Measurements from ENCODE around the gene ADTRP.
A peak's percentile ranks its signal among the peaks of the same experiment; 100 is the strongest.

Gene ADTRP

DNA sequence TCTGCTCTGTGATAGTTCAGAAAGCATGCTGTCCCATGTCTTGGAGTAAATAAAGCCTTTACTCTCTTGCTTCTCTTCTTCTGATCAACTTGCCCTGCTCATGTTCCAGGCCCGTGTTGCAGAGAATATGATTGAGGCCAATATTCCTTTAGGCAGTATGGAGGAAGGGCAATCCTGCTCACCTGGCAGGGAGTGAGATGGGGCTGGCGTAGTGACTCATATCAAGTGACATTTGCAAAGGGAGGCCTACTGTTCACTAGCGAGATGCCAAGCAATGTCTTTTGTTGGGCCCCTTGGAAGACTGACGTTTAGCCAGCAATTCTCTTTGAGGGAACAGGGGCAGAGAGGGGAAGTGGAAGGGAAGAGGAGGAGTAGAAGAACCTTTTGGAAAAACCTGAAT, 19.7 kb downstream of the ADTRP start:
- H3K4me3 ChIP-seq (replicated peaks in 1 of 2; ENCODE audit: low read depth in 2 of 2, low read length in 2 of 2), result no peak overlapping the region
- no peak for DNase-seq (ENCODE audit: low read depth in 2 of 2)
- no peak for TF ChIP-seq CTCF (IDR thresholded peaks at IDR 0.05; ENCODE audit: low read depth, low read length)

DNA sequence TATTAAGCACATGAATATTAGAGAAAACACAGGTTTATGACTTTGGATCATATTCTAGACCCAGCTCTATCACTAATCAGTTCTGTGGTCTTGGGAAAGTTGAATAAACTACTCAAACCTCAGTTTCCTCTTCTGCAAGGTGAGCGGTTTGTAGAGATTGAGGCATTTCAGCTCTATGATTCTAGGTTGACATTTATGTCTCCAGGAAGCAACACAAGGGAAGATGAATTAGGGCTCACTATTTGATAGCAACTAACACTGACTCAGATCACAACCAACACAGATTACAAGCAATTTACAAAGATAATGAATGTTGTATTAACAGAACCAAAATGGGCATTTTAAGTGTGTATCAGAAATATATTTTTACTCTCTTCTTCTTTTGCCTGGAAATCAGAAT, 21.9 kb downstream of the ADTRP start:
- TF ChIP-seq CTCF (IDR thresholded peaks at IDR 0.05; ENCODE audit: low read depth, low read length), result no peak
- no peak for DNase-seq (ENCODE audit: low read depth in 2 of 2)
- H3K4me3 ChIP-seq (replicated peaks in 1 of 2; ENCODE audit: low read depth in 2 of 2, low read length in 2 of 2), result no peak overlapping the region

GRCh38 chr6:11756292-11756691, 22.3 kb downstream of the ADTRP start:
- no peak for TF ChIP-seq CTCF (IDR thresholded peaks at IDR 0.05; ENCODE audit: low read depth, low read length)
- DNase-seq (ENCODE audit: low read depth in 2 of 2), result no peak
- H3K4me3 ChIP-seq (replicated peaks in 1 of 2; ENCODE audit: low read depth in 2 of 2, low read length in 2 of 2), result no peak overlapping the region

GRCh38 chr6:11755725-11756124, 22.9 kb downstream of the ADTRP start:
- no peak for TF ChIP-seq CTCF (IDR thresholded peaks at IDR 0.05; ENCODE audit: low read depth, low read length)
- DNase-seq (ENCODE audit: low read depth in 2 of 2), result peak in 1 of 2 donors; percentile 47
- H3K4me3 ChIP-seq (replicated peaks in 1 of 2; ENCODE audit: low read depth in 2 of 2, low read length in 2 of 2), result no peak overlapping the region

GRCh38 chr6:11754625-11755271, 23.9 kb downstream of the ADTRP start:
- DNase-seq (ENCODE audit: low read depth in 2 of 2), result peak in 1 of 2 donors; percentile 80
- no peak overlapping the region for H3K4me3 ChIP-seq (replicated peaks in 1 of 2; ENCODE audit: low read depth in 2 of 2, low read length in 2 of 2)
- no peak for TF ChIP-seq CTCF (IDR thresholded peaks at IDR 0.05; ENCODE audit: low read depth, low read length)

DNA sequence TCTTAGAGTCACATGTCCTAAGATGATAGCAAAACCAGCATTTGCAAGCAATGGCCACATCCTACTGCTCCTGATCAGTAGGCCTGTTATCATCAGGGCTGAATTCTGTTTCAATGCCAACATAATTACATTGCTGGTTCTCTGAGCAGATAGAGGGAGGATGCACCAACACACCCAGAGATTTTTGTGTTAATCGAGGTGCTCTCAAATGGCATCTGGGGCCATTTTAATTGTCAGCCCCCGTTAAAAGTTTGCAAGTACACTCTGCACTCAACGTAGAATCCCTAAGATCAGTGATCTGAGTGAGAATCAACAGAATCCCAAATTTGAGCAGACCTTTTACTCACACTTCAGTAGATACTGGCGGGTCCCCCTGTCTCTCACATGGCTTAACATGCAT, 24.8 kb downstream of the ADTRP start:
- no peak for DNase-seq (ENCODE audit: low read depth in 2 of 2)
- no peak overlapping the region for H3K4me3 ChIP-seq (replicated peaks in 1 of 2; ENCODE audit: low read depth in 2 of 2, low read length in 2 of 2)
- no peak for TF ChIP-seq CTCF (IDR thresholded peaks at IDR 0.05; ENCODE audit: low read depth, low read length)

- TF ChIP-seq CTCF (IDR thresholded peaks at IDR 0.05; ENCODE audit: low read depth, low read length), result no peak
- no peak overlapping the region for H3K4me3 ChIP-seq (replicated peaks in 1 of 2; ENCODE audit: low read depth in 2 of 2, low read length in 2 of 2)
- no peak for DNase-seq (ENCODE audit: low read depth in 2 of 2)
Observed at GRCh38 chr6:11752360-11752759, 26.2 kb downstream of the ADTRP start.

Data from cardiac fibroblast (primary cell).